ENCODE results near the gene NAALADL1. TPM values are rescaled to one million over a fixed set of nuclear protein-coding genes. Genes with fewer than 3 reads are reported as not detected.
A peak's percentile ranks its signal among the peaks of the same experiment; 100 is the strongest.

The NAALADL1 gene
- total RNA-seq, 1 donor from 2014 or later, result not detected

GRCh38 chr11:65083134-65083833, 24.9 kb upstream of the NAALADL1 start:
- Mint-ChIP-seq H3K4me3 (ENCODE audit: unreplicated experiment) (peak overlapping the region; percentile 93), H3K9me3 (ENCODE audit: unreplicated experiment) (no peaks in the 10 kb centered on the region), H3K36me3 (ENCODE audit: unreplicated experiment) (peaks cover 5% of the 10 kb centered on the region), H3K27me3 (ENCODE audit: unreplicated experiment) (no peaks in the 10 kb centered on the region), H3K27ac (ENCODE audit: unreplicated experiment) (peak overlapping the region; percentile 97), H3K4me1 (ENCODE audit: unreplicated experiment) (peaks cover 28% of the 10 kb centered on the region)
- no peak for DNase-seq (ENCODE audit: extremely low spot score, unreplicated experiment)
- TF ChIP-seq, protein P1, sequence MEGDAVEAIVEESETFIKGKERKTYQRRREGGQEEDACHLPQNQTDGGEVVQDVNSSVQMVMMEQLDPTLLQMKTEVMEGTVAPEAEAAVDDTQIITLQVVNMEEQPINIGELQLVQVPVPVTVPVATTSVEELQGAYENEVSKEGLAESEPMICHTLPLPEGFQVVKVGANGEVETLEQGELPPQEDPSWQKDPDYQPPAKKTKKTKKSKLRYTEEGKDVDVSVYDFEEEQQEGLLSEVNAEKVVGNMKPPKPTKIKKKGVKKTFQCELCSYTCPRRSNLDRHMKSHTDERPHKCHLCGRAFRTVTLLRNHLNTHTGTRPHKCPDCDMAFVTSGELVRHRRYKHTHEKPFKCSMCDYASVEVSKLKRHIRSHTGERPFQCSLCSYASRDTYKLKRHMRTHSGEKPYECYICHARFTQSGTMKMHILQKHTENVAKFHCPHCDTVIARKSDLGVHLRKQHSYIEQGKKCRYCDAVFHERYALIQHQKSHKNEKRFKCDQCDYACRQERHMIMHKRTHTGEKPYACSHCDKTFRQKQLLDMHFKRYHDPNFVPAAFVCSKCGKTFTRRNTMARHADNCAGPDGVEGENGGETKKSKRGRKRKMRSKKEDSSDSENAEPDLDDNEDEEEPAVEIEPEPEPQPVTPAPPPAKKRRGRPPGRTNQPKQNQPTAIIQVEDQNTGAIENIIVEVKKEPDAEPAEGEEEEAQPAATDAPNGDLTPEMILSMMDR (IDR thresholded peaks at IDR 0.05), result no peak

GRCh38 chr11:65078786-65079342, 20.5 kb upstream of the NAALADL1 start:
- no peak overlapping the region for H3K4me3 Mint-ChIP-seq (ENCODE audit: unreplicated experiment)
- H3K4me1 Mint-ChIP-seq (ENCODE audit: unreplicated experiment), result peaks cover 12% of the 10 kb centered on the region
- TF ChIP-seq, protein P1 (IDR thresholded peaks at IDR 0.05), result no peak
- no peak overlapping the region for H3K27ac Mint-ChIP-seq (ENCODE audit: unreplicated experiment)
- no peaks in the 10 kb centered on the region for H3K9me3 Mint-ChIP-seq (ENCODE audit: unreplicated experiment)
- H3K27me3 Mint-ChIP-seq (ENCODE audit: unreplicated experiment), result no peaks in the 10 kb centered on the region
- no peaks in the 10 kb centered on the region for H3K36me3 Mint-ChIP-seq (ENCODE audit: unreplicated experiment)
- DNase-seq (ENCODE audit: extremely low spot score, unreplicated experiment), result no peak

- no peaks in the 10 kb centered on the region for H3K27me3 Mint-ChIP-seq (ENCODE audit: unreplicated experiment)
- peaks cover 7% of the 10 kb centered on the region for H3K4me1 Mint-ChIP-seq (ENCODE audit: unreplicated experiment)
- TF ChIP-seq, protein P1 (IDR thresholded peaks at IDR 0.05), result peak; percentile 45
- H3K36me3 Mint-ChIP-seq (ENCODE audit: unreplicated experiment), result no peaks in the 10 kb centered on the region
- no peak overlapping the region for H3K27ac Mint-ChIP-seq (ENCODE audit: unreplicated experiment)
- no peak overlapping the region for H3K4me3 Mint-ChIP-seq (ENCODE audit: unreplicated experiment)
- H3K9me3 Mint-ChIP-seq (ENCODE audit: unreplicated experiment), result no peaks in the 10 kb centered on the region
- no peak for DNase-seq (ENCODE audit: extremely low spot score, unreplicated experiment)
These were observed 19.8 kb upstream of the NAALADL1 start for GRCh38 chr11:65078151-65078550.

- Mint-ChIP-seq H3K4me3 (ENCODE audit: unreplicated experiment) (no peak overlapping the region), H3K27me3 (ENCODE audit: unreplicated experiment) (no peaks in the 10 kb centered on the region)
These were observed 19.1 kb upstream of the NAALADL1 start for GRCh38 chr11:65077451-65077850.

DNA sequence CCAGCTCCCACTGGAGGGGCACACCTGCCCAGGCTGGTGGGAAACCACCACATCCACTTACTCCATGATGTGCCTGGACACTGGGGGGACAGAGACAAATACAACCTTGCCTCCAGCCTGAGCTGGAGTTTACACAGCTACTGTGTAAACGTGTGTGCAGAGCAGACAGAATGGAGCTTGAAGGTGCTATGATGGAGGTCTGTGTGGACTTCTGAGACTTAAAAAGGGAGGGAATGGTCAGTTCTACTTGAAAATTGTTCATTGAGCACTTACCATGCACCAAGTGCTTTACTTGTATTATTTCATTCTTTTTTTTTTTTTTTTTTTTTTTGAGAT, 14.2 kb upstream of the NAALADL1 start:
- DNase-seq (ENCODE audit: extremely low spot score, unreplicated experiment), result no peak
- H3K4me3 Mint-ChIP-seq (ENCODE audit: unreplicated experiment), result no peak overlapping the region
- H3K27ac Mint-ChIP-seq (ENCODE audit: unreplicated experiment), result no peak overlapping the region

More at GRCh38 chr11:65077451-65077850, 19.1 kb upstream of the NAALADL1 start:
- Mint-ChIP-seq H3K36me3 (ENCODE audit: unreplicated experiment) (no peaks in the 10 kb centered on the region), H3K9me3 (ENCODE audit: unreplicated experiment) (no peaks in the 10 kb centered on the region), H3K4me1 (ENCODE audit: unreplicated experiment) (no peaks in the 10 kb centered on the region), H3K27ac (ENCODE audit: unreplicated experiment) (no peak overlapping the region)
- TF ChIP-seq, protein P1 (IDR thresholded peaks at IDR 0.05), result no peak
- no peak for DNase-seq (ENCODE audit: extremely low spot score, unreplicated experiment)

More for the DNA sequence above, 14.2 kb upstream of the NAALADL1 start:
- Mint-ChIP-seq H3K27me3 (ENCODE audit: unreplicated experiment) (no peaks in the 10 kb centered on the region), H3K36me3 (ENCODE audit: unreplicated experiment) (no peaks in the 10 kb centered on the region), H3K9me3 (ENCODE audit: unreplicated experiment) (no peaks in the 10 kb centered on the region), H3K4me1 (ENCODE audit: unreplicated experiment) (no peaks in the 10 kb centered on the region)
- TF ChIP-seq, protein P1 (IDR thresholded peaks at IDR 0.05), result no peak

All from osteocyte (in vitro differentiated cells).